Astrocyte (in vitro differentiated cells and primary cell): ENCODE data around the gene NRG2. TPM values are rescaled to one million over a fixed set of nuclear protein-coding genes. Genes with fewer than 3 reads are reported as not detected.

ENCODE experiments used
- DNase-seq: peaks from one replicate; pipeline ENCODE4 v3.0.0-alpha.2; 2010; ENCODE audit warnings: low read depth
- FAIRE-seq: peaks from 2 replicates; lab custom pipeline; 2011; peaks lifted over from hg19 to GRCh38; lab: Jason Lieb, UNC
- H2AFZ ChIP-seq: 2 replicates; pipeline ENCODE4 v1.6.0; 2012; ENCODE audit warnings: low read depth, low read length, inconsistent platforms
- H3K27ac ChIP-seq: 2 replicates; pipeline ENCODE4 v1.5.1; 2011; ENCODE audit warnings: low read depth, low read length, inconsistent platforms
- H3K27me3 ChIP-seq: 2 replicates; pipeline ENCODE4 v1.6.0; 2011; ENCODE audit warnings: low read length, inconsistent platforms; ENCODE audit not compliant: insufficient read depth
- H3K36me3 ChIP-seq: 2 replicates; pipeline ENCODE4 v1.5.1; 2011; ENCODE audit warnings: low read length, inconsistent platforms; ENCODE audit not compliant: insufficient read depth
- H3K4me1 ChIP-seq: 2 replicates; pipeline ENCODE4 v1.5.1; 2011; ENCODE audit warnings: low read length, inconsistent platforms; ENCODE audit not compliant: insufficient read depth
- H3K4me2 ChIP-seq: 2 replicates; pipeline ENCODE4 v1.6.0; 2012; ENCODE audit warnings: low read length, inconsistent platforms
- H3K4me3 ChIP-seq: 2 replicates; pipeline ENCODE4 v1.5.1; 2011; ENCODE audit warnings: low read depth, mild to moderate bottlenecking, low read length, inconsistent platforms; ENCODE audit not compliant: insufficient read depth
- H3K79me2 ChIP-seq: 2 replicates; pipeline ENCODE4 v1.6.0; 2012; ENCODE audit warnings: mild to moderate bottlenecking, low read length, inconsistent platforms; ENCODE audit not compliant: insufficient read depth
- H3K9ac ChIP-seq: 2 replicates; pipeline ENCODE4 v1.6.0; 2012; ENCODE audit warnings: mild to moderate bottlenecking, low read length, inconsistent platforms
- H3K9me3 ChIP-seq: 2 replicates; pipeline ENCODE4 v1.5.1; 2012; ENCODE audit warnings: low read depth, mild to moderate bottlenecking, low read length, inconsistent platforms; ENCODE audit not compliant: insufficient read depth
- H4K20me1 ChIP-seq: 2 replicates; pipeline ENCODE4 v1.6.0; 2012; ENCODE audit warnings: low read length, inconsistent platforms; ENCODE audit not compliant: insufficient read depth
- H3K27ac Mint-ChIP-seq: one replicate; pipeline ENCODE4 v1.8.0; 2021; ENCODE audit warnings: mild to moderate bottlenecking, mixed read lengths; ENCODE audit not compliant: unreplicated experiment
- H3K27me3 Mint-ChIP-seq: one replicate; pipeline ENCODE4 v1.8.0; 2021; ENCODE audit warnings: low read depth, mixed read lengths; ENCODE audit not compliant: unreplicated experiment
- H3K36me3 Mint-ChIP-seq: one replicate; pipeline ENCODE4 v1.8.0; 2021; ENCODE audit warnings: low read depth, mixed read lengths; ENCODE audit not compliant: unreplicated experiment
- H3K4me1 Mint-ChIP-seq: one replicate; pipeline ENCODE4 v1.8.0; 2021; ENCODE audit warnings: low read depth, mixed read lengths; ENCODE audit not compliant: unreplicated experiment
- H3K4me3 Mint-ChIP-seq: one replicate; pipeline ENCODE4 v1.8.0; 2021; ENCODE audit warnings: mild to moderate bottlenecking, moderate library complexity, mixed read lengths; ENCODE audit not compliant: unreplicated experiment
- H3K9me3 Mint-ChIP-seq: one replicate; pipeline ENCODE4 v1.8.0; 2021; ENCODE audit warnings: mild to moderate bottlenecking, mixed read lengths; ENCODE audit not compliant: unreplicated experiment
- CTCF ChIP-seq: IDR thresholded peaks from 2 replicates; pipeline ENCODE4 v1.5.1; 2011; ENCODE audit warnings: low read depth, mild to moderate bottlenecking, inconsistent platforms, low read length, moderate library complexity; ENCODE audit not compliant: insufficient read depth
- EZH2 ChIP-seq: IDR thresholded peaks from 2 replicates; pipeline ENCODE4 v1.6.1; 2012; ENCODE audit warnings: mild to moderate bottlenecking, low read length, inconsistent platforms; ENCODE audit not compliant: insufficient read depth
- total RNA-seq: library from RNA; stranded (reverse); gene quantifications from 2 replicates; pipeline ENCODE4 v1.2.1, GENCODE V29; 2021

NRG2 gene
- total RNA-seq, 1 donor from 2014 or later: 0.54 TPM

GRCh38 chr5:139849501-139849900 is 193.6 kb downstream of the NRG2 start:
- H4K20me1 ChIP-seq: no peaks in the 10 kb centered on the region
- peaks cover 14% of the 10 kb centered on the region for H3K27me3 ChIP-seq
- H3K27ac ChIP-seq: no peak overlapping the region
- H3K9me3 ChIP-seq: no peaks in the 10 kb centered on the region
- Mint-ChIP-seq H3K27ac (peak overlapping the region; percentile 1), H3K4me1 (no peaks in the 10 kb centered on the region), H3K4me3 (no peak overlapping the region), H3K36me3 (peaks cover 3% of the 10 kb centered on the region), H3K9me3 (no peaks in the 10 kb centered on the region), H3K27me3 (peaks cover 74% of the 10 kb centered on the region)
- FAIRE-seq (no peak), DNase-seq (no peak)
- H3K4me1 ChIP-seq: no peaks in the 10 kb centered on the region
- no peak overlapping the region for H3K4me2 ChIP-seq
- no peak overlapping the region for H3K9ac ChIP-seq
- H3K4me3 ChIP-seq: no peak overlapping the region
- no peaks in the 10 kb centered on the region for H3K36me3 ChIP-seq
- TF ChIP-seq CTCF (no peak), EZH2 (no peak)
- no peak overlapping the region for H2AFZ ChIP-seq
- H3K79me2 ChIP-seq: no peaks in the 10 kb centered on the region

- TF ChIP-seq CTCF: no peak
- TF ChIP-seq EZH2: no peak
- Histone ChIP-seq H3K9ac (peak overlapping the region; percentile 63), H3K79me2 (no peaks in the 10 kb centered on the region), H4K20me1 (no peaks in the 10 kb centered on the region), H3K27me3 (peaks cover 14% of the 10 kb centered on the region), H3K9me3 (no peaks in the 10 kb centered on the region), H2AFZ (peak overlapping the region; percentile 81), H3K4me3 (peak overlapping the region; percentile 60), H3K4me1 (no peaks in the 10 kb centered on the region), H3K4me2 (peak overlapping the region; percentile 88), H3K36me3 (no peaks in the 10 kb centered on the region), H3K27ac (no peak overlapping the region)
- no peaks in the 10 kb centered on the region for H3K9me3 Mint-ChIP-seq
- H3K36me3 Mint-ChIP-seq: peaks cover 3% of the 10 kb centered on the region
- peak overlapping the region; percentile 8 for H3K27ac Mint-ChIP-seq
- H3K4me3 Mint-ChIP-seq: peak overlapping the region; percentile 78
- peaks cover 72% of the 10 kb centered on the region for H3K27me3 Mint-ChIP-seq
- FAIRE-seq (no peak), DNase-seq (no peak)
- H3K4me1 Mint-ChIP-seq: no peaks in the 10 kb centered on the region
Observed at GRCh38 chr5:139848508-139849100, 194.5 kb downstream of the NRG2 start.

GRCh38 chr5:139847790-139848507 is 195.2 kb downstream of the NRG2 start:
- peak overlapping the region; percentile 63 for H3K9ac ChIP-seq
- Mint-ChIP-seq H3K27ac (no peak overlapping the region), H3K9me3 (no peaks in the 10 kb centered on the region), H3K27me3 (peaks cover 70% of the 10 kb centered on the region), H3K36me3 (peaks cover 3% of the 10 kb centered on the region), H3K4me1 (no peaks in the 10 kb centered on the region), H3K4me3 (no peak overlapping the region)
- peak overlapping the region; percentile 88 for H3K4me2 ChIP-seq
- H3K27me3 ChIP-seq: peaks cover 14% of the 10 kb centered on the region
- no peak overlapping the region for H3K27ac ChIP-seq
- H2AFZ ChIP-seq: peak overlapping the region; percentile 88
- H3K4me1 ChIP-seq: no peaks in the 10 kb centered on the region
- FAIRE-seq: no peak
- H4K20me1 ChIP-seq: no peaks in the 10 kb centered on the region
- peak overlapping the region; percentile 60 for H3K4me3 ChIP-seq
- no peaks in the 10 kb centered on the region for H3K79me2 ChIP-seq
- no peaks in the 10 kb centered on the region for H3K9me3 ChIP-seq
- H3K36me3 ChIP-seq: no peaks in the 10 kb centered on the region
- peak; percentile 14 for DNase-seq
- TF ChIP-seq CTCF: no peak
- no peak for TF ChIP-seq EZH2
